Neuron (in vitro differentiated cells): ENCODE measurements around the gene RNLS.

ENCODE experiments used
- H2AFZ ChIP-seq: one replicate; pipeline ENCODE4 v1.6.1; 2013; ENCODE audit warnings: low read depth, mild to moderate bottlenecking, inconsistent platforms, low read length, moderate library complexity
- H3K27me3 ChIP-seq: one replicate; pipeline ENCODE4 v1.6.1; 2013; ENCODE audit warnings: low read length; ENCODE audit not compliant: insufficient read depth
- H3K36me3 ChIP-seq: one replicate; pipeline ENCODE4 v1.6.1; 2013; ENCODE audit warnings: low read length; ENCODE audit not compliant: insufficient read depth
- H3K4me1 ChIP-seq: one replicate; pipeline ENCODE4 v1.6.1; 2013; ENCODE audit warnings: low read length; ENCODE audit not compliant: insufficient read depth
- H3K4me3 ChIP-seq: 2 replicates; pipeline ENCODE4 v1.5.1; 2013; ENCODE audit warnings: mild to moderate bottlenecking, low read length, moderate library complexity
- H3K9me3 ChIP-seq: one replicate; pipeline ENCODE4 v1.6.1; 2013; ENCODE audit warnings: low read length

RNLS gene

DNA sequence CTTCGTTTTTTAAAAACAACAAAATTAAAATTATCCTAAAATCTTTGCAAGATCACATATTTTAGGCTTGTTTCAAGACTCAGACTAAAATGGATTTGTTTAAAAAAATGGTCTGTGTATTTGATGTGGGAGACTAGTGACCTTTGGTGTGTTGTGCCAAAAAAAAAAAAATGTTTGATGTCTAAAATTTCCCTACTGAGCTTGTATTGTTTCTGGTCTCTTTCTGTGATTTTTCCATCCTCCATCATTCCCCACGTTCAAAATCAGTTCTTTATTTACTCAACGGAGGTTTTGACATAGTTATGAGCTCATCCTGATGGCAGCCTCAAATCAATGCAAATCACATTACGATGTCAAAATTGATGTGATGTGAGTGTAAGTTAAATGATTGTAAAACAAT is 326.2 kb downstream of the RNLS start:
- no peak overlapping the region for H2AFZ ChIP-seq
- no peaks in the 10 kb centered on the region for H3K36me3 ChIP-seq
- no peaks in the 10 kb centered on the region for H3K27me3 ChIP-seq
- H3K4me1 ChIP-seq = no peaks in the 10 kb centered on the region
- no peak overlapping the region for H3K4me3 ChIP-seq
- H3K9me3 ChIP-seq = no peaks in the 10 kb centered on the region

DNA sequence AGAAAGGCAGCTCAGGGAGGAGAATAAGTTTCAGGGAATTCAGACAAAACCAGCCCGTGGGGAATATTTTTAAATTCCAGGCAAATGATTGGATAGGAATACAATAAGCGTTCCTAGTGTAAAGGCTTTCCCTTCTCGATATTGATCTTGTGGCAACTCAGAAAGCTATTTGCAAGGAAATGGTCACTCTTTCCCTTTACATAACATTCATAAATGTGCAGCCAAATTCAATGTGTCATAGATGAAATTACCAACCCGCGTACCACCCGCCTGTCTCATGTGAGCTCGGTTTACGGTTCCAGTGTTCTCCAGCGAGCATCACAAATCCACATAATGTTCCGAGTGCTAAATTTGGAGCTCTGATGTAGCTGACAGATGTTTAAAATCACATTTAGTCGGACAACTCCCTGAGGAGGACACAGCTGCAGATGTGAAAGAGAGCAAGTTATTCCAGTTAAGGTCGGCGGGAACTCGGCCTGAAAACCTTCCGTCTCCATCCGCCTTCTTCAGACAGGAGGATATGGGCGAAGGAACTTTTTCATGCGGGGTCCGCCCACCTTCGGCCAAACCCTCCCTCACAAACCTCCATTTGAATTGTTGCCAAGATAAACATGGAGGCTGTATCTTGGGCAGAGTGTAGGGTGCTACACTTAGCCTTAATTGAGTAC is 327.0 kb downstream of the RNLS start:
- no peak overlapping the region for H3K4me3 ChIP-seq
- no peaks in the 10 kb centered on the region for H3K4me1 ChIP-seq
- no peaks in the 10 kb centered on the region for H3K9me3 ChIP-seq
- no peaks in the 10 kb centered on the region for H3K27me3 ChIP-seq
- no peaks in the 10 kb centered on the region for H3K36me3 ChIP-seq
- H2AFZ ChIP-seq = no peak overlapping the region

DNA sequence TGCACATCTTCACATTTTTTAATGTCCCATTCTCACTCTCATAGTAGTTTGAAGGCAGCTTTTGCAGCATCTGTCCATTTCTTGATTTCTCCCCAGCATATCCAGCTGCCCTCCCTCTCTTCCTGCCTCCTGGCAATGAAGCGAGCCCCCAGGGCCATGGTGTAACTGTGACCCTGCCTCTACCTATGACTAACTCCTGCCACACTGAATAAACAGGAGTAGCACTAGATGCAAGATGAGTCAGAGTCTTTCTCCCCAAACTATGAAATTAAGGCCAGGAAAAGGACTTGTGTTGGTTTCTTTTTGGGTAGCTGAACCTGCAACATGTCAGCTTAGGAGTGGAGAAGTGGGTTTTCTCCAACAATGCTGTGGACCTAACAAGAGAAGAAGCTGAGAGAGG is 329.0 kb downstream of the RNLS start:
- no peaks in the 10 kb centered on the region for H3K9me3 ChIP-seq
- no peaks in the 10 kb centered on the region for H3K4me1 ChIP-seq
- H3K36me3 ChIP-seq = no peaks in the 10 kb centered on the region
- no peak overlapping the region for H3K4me3 ChIP-seq
- H2AFZ ChIP-seq = no peak overlapping the region
- H3K27me3 ChIP-seq = no peaks in the 10 kb centered on the region

DNA sequence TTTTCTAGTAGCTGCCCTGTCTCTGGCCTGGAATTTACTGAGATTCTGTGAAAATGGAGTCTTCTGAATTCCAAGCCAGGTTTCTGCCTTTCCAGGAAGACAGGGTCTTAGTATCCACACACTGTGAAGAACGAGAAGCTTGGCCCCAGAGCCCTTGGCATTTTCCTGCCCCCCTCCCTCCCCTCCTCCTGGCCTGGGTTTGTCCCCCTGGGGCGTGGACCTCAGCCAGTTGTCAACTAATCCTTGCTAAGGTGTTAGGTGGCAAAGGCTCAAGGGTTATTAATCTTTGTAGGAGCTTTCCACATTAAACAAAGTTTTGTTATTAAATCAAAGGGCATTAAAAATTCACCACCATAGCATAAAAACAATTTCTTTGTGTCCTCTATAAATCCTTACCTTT is 329.5 kb downstream of the RNLS start:
- Histone ChIP-seq H3K36me3 (no peaks in the 10 kb centered on the region), H3K4me1 (no peaks in the 10 kb centered on the region), H3K27me3 (no peaks in the 10 kb centered on the region), H2AFZ (no peak overlapping the region), H3K4me3 (no peak overlapping the region), H3K9me3 (no peaks in the 10 kb centered on the region)

DNA sequence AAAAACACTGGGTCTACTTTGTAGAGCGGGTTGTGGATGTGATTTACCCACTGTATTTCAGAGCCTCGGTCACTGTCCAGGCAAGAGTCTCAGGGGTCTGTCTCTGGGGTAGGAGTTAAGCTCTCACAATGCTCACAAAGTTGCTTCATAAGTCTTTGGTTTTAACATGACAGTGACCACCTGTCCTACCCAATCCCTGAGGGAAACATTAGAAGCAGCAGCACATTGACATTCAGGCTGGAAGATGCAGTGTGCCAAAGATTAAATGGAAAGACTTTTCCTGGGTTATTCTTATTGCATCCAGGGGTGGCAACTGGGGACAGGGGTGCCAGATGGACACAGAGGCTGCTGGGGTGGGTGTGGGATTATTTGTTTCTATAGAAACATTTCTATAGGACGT is 330.0 kb downstream of the RNLS start:
- no peaks in the 10 kb centered on the region for H3K27me3 ChIP-seq
- no peak overlapping the region for H2AFZ ChIP-seq
- no peak overlapping the region for H3K4me3 ChIP-seq
- H3K36me3 ChIP-seq = no peaks in the 10 kb centered on the region
- no peaks in the 10 kb centered on the region for H3K9me3 ChIP-seq
- H3K4me1 ChIP-seq = no peaks in the 10 kb centered on the region

DNA sequence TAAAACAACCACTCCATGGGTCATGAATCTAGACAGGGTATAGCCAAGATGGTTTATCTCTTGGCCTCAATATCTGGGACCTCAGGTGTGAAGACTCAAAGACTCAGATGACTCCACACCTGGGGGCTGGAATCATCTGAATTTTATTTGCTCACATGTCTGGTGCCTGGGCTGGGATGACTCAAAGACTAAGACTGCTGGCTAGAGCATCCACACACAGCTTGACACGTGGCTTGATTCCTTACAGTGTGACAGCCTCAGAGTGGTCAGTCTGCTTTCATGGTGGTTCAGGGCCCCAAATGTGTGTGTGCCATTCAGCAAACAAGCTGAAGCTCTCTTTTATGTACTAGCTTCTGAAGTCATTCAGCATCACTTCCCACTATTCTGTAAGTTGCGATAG is 333.7 kb downstream of the RNLS start:
- H3K4me1 ChIP-seq = peaks cover 7% of the 10 kb centered on the region
- no peaks in the 10 kb centered on the region for H3K9me3 ChIP-seq
- no peaks in the 10 kb centered on the region for H3K27me3 ChIP-seq
- H3K4me3 ChIP-seq = no peak overlapping the region
- H2AFZ ChIP-seq = no peak overlapping the region
- no peaks in the 10 kb centered on the region for H3K36me3 ChIP-seq

DNA sequence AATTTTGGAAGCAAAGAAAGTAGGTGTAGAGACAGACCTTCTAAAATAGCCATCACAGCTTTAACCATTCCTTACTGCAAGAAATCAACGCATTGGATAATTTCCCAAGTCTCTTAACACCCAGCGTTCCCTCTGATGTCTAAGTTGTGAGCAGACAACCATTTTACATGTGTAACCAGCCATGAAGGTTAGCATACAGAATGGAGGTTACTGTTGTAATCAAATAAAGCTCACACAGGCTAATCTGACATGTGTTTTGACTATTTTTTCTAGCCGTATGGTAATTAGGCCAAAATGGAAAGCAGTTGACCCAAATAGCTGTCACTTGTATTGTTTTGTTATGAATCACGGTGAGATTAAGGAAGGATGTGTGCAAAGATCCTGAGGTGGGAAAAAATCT is 336.4 kb downstream of the RNLS start:
- Histone ChIP-seq H3K4me1 (peaks cover 17% of the 10 kb centered on the region), H3K36me3 (no peaks in the 10 kb centered on the region), H3K4me3 (no peak overlapping the region), H3K27me3 (no peaks in the 10 kb centered on the region), H3K9me3 (no peaks in the 10 kb centered on the region), H2AFZ (no peak overlapping the region)

DNA sequence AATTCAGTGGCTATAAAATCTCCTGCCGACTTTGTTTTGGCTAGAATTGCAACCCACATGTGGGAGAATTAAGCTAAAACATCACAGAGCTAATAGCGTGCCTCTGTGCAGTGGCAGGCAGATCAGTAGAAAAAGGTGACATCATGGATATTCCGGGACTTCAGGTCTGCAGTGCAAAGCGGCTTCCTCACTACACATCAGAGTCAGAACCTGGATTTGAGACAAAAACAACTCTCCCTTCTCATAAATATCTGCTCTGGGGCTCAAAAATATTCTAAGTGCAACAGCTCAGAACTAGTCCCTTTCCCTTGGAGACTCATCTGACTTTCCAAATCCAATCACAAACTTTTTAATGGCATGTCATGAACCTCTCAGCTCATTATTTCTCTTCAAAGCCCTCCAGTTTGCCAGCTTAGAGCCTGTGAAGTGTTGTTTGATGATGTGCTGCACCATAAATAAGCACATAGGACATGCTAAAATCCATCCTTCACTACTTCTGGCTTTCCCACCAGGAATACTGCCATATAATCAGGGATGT is 337.1 kb downstream of the RNLS start:
- Histone ChIP-seq H3K4me3 (no peak overlapping the region), H2AFZ (no peak overlapping the region), H3K27me3 (no peaks in the 10 kb centered on the region), H3K36me3 (no peaks in the 10 kb centered on the region), H3K4me1 (peaks cover 17% of the 10 kb centered on the region), H3K9me3 (no peaks in the 10 kb centered on the region)

DNA sequence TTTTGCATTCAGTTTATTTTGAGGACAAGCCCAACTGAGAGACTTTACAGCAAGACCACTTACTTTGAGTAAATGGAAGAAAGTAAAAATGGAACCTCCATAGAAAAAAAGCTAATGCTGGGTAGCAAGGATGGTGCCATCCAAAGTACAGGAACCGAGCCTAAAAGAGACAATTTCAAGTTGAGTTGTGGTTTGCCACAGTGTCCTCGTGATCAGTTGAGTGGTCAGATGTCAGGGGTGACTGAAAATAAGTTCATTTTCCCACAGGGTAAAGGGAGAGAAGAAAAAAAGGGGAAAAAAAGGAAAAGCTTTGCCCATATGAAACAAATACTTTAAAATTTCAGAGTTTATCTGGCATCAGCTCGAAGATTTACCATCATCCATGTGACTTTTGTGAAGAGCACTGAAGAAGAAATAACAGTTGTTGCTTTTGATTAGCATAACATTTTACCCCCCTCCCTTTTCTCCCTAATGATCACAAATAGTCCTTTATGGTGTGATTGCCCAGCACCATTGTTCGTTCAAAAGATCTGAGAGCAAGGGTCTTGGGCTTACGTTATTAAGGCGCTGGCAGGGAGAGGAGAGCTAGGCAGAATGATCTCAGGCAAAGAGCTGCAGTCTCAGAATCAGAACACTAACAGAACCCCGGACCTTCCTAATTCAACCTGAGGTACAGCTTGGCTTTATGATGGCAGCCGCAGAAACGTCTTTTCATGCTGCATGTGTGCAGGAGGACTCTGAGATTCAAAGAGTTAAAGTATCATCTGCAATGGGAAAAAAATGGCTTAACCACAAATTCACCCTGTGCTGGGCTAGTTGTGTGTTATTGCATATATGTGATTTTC is 338.1 kb downstream of the RNLS start:
- H3K27me3 ChIP-seq = no peaks in the 10 kb centered on the region
- H3K4me3 ChIP-seq = no peak overlapping the region
- no peak overlapping the region for H2AFZ ChIP-seq
- no peaks in the 10 kb centered on the region for H3K9me3 ChIP-seq
- no peaks in the 10 kb centered on the region for H3K36me3 ChIP-seq
- H3K4me1 ChIP-seq = peaks cover 17% of the 10 kb centered on the region

DNA sequence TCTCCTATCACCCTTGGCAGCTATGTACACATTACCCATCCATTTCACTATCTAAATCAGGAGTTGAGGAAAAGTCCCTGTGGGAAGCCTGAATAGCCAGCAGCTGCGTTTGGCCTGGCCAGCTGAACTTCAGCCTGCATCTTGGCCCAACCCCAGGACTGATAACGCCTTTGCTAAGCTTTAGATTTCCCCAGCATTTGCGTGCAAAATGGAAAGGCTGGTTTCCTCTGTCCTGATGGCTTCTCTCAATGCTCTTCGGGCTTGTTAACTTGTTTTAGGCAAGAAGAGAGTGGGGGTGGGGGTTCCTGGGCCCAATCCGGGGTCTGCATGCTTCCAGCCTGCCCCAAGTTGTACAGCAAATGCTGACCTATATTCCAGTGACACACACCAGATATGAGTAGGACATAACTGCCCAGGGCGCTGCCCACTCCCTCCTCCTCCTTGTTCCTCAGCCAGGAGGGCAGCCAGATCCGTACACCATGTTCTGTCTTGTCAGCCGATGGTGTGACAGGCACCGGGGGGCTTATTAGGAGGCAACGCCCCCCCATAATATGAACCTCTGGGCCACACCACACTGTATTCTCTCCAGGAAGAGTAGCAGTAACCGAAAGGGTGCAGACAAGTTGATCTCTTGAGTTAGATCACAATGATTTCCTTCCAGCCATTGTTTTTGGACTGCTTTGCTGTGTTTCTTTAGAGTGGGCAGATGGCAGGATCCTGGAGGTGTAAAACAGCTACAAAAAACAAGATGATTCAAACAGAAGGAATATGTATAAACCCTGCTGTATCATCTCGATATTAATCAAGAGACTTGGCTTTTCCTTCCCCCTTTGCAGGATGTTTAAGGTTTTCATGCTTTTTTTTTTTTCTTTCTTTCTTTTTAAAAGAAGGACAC is 339.0 kb downstream of the RNLS start:
- Histone ChIP-seq H3K9me3 (no peaks in the 10 kb centered on the region), H3K36me3 (no peaks in the 10 kb centered on the region), H2AFZ (peak overlapping the region; percentile 5), H3K27me3 (no peaks in the 10 kb centered on the region), H3K4me3 (no peak overlapping the region), H3K4me1 (peaks cover 17% of the 10 kb centered on the region)

DNA sequence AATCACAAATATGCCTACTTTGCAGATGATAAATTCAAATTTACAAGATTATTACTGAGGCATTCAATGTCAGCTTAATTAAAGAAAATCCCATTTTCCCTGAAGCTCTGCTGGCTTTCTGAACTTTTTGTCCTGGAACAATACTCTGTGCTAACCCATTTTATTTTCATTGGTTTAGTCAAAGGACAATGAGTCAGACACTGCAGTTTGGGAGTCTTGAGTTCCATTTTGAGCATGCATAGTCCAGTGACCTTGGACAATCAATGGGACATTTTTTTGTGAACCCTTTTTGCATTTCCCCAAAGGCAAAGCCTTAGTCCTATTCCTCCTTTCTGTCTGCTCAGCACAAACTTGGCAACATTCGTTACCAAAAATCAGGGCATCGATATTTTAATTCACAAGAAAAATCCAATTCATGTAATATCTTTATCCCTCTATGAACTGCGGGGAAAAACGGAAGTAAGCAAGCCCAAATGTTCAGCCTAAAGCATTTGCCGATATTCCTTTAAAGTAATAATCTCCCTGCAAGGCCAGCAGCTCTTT is 339.8 kb downstream of the RNLS start:
- Histone ChIP-seq H3K4me3 (no peak overlapping the region), H3K4me1 (peaks cover 17% of the 10 kb centered on the region)

DNA sequence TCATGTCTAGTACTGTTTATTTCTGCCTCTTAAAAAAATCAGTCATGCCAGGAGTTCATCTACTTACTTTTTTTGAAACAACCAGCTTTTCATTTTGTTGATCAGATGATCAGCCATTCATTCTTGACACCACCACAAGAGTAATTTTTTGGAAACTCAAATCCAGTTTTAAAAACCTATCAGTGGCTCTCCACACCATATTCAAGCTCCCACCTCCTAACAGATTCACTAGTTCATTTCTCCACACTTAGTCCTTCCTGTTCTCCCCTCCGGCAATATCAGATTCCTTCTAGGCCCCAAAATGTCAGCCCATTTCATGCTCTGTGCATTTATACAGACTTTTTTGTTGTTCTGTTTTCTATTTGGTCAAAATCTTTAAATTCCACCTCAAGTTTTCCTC is 341.6 kb downstream of the RNLS start:
- Histone ChIP-seq H3K4me3 (no peak overlapping the region), H2AFZ (no peak overlapping the region), H3K4me1 (peaks cover 17% of the 10 kb centered on the region), H3K36me3 (no peaks in the 10 kb centered on the region), H3K9me3 (no peaks in the 10 kb centered on the region), H3K27me3 (no peaks in the 10 kb centered on the region)

More for the DNA sequence above, 339.8 kb downstream of the RNLS start:
- H2AFZ ChIP-seq = no peak overlapping the region
- no peaks in the 10 kb centered on the region for H3K27me3 ChIP-seq
- H3K36me3 ChIP-seq = no peaks in the 10 kb centered on the region
- no peaks in the 10 kb centered on the region for H3K9me3 ChIP-seq
